Endothelial cell (in vitro differentiated cells): Measurements from ENCODE around the gene LIPN. TPM values are rescaled to one million over a fixed set of nuclear protein-coding genes. Genes with fewer than 3 reads are reported as not detected.
"Not testable (repeated sequence)": the region's sequence is repeated elsewhere in the genome, so short reads cannot be mapped to it uniquely, and the experiment has no call there.

Experiments
- DNase-seq: peaks from one replicate; pipeline ENCODE4 v3.0.0; 2021; ENCODE audit warnings: low spot score
- H3K27ac Mint-ChIP-seq: one replicate; pipeline ENCODE4 v1.8.0; 2021; ENCODE audit warnings: mixed read lengths, inconsistent platforms; ENCODE audit not compliant: unreplicated experiment
- H3K27me3 Mint-ChIP-seq: one replicate; pipeline ENCODE4 v1.8.0; 2021; ENCODE audit warnings: mild to moderate bottlenecking, moderate library complexity, mixed read lengths, inconsistent platforms; ENCODE audit not compliant: unreplicated experiment
- H3K36me3 Mint-ChIP-seq: one replicate; pipeline ENCODE4 v1.8.0; 2021; ENCODE audit warnings: mild to moderate bottlenecking, low read depth, mixed read lengths, inconsistent platforms; ENCODE audit not compliant: unreplicated experiment
- H3K4me1 Mint-ChIP-seq: one replicate; pipeline ENCODE4 v1.8.0; 2021; ENCODE audit warnings: mild to moderate bottlenecking, mixed read lengths, inconsistent platforms; ENCODE audit not compliant: unreplicated experiment
- H3K4me3 Mint-ChIP-seq: one replicate; pipeline ENCODE4 v1.8.0; 2021; ENCODE audit warnings: mild to moderate bottlenecking, mixed read lengths, inconsistent platforms; ENCODE audit not compliant: unreplicated experiment
- H3K9me3 Mint-ChIP-seq: one replicate; pipeline ENCODE4 v1.8.0; 2021; ENCODE audit warnings: mixed read lengths, inconsistent platforms; ENCODE audit not compliant: unreplicated experiment
- total RNA-seq: library from RNA; stranded (reverse); fragmentation: NEBNext Ultra II Directional; extraction: Animal tissue kit (Norgen Biotek cat#: 25700); gene quantifications from one replicate; pipeline ENCODE4 v1.2.1, GENCODE V29; 2021; ENCODE audit not compliant: unreplicated experiment
- TF ChIP-seq, protein P1 (sequence below): fragments of 200-600 bp; sonication (generic); IDR thresholded peaks from one replicate; pipeline ENCODE4 v1.5.0; 2021; ENCODE audit warnings: antibody characterized with exemption; ENCODE audit not compliant: unreplicated experiment

The LIPN gene
- total RNA-seq, 1 donor from 2014 or later = not detected

DNA sequence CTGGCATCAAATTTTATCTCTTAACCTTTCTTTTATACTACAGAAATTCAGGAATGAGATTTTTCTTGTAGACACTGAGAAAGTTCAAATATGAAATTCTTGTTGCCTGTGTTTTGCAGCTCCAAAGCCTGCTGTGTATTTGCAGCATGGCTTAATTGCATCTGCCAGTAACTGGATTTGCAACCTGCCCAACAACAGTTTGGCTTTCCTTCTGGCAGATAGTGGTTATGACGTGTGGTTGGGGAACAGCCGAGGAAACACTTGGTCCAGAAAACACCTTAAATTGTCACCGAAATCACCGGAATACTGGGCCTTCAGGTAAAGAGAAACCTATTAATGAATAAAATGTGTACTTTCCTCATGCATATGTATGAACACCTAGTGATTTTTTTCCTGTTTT lies 29.0 kb upstream of the LIPN start:
- Mint-ChIP-seq H3K27me3 (peaks cover 2% of the 10 kb centered on the region), H3K9me3 (no peaks in the 10 kb centered on the region), H3K4me1 (peaks cover 3% of the 10 kb centered on the region), H3K27ac (no peak overlapping the region), H3K36me3 (no peaks in the 10 kb centered on the region), H3K4me3 (no peak overlapping the region)
- no peak for DNase-seq
- TF ChIP-seq, protein P1, sequence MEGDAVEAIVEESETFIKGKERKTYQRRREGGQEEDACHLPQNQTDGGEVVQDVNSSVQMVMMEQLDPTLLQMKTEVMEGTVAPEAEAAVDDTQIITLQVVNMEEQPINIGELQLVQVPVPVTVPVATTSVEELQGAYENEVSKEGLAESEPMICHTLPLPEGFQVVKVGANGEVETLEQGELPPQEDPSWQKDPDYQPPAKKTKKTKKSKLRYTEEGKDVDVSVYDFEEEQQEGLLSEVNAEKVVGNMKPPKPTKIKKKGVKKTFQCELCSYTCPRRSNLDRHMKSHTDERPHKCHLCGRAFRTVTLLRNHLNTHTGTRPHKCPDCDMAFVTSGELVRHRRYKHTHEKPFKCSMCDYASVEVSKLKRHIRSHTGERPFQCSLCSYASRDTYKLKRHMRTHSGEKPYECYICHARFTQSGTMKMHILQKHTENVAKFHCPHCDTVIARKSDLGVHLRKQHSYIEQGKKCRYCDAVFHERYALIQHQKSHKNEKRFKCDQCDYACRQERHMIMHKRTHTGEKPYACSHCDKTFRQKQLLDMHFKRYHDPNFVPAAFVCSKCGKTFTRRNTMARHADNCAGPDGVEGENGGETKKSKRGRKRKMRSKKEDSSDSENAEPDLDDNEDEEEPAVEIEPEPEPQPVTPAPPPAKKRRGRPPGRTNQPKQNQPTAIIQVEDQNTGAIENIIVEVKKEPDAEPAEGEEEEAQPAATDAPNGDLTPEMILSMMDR = no peak

DNA sequence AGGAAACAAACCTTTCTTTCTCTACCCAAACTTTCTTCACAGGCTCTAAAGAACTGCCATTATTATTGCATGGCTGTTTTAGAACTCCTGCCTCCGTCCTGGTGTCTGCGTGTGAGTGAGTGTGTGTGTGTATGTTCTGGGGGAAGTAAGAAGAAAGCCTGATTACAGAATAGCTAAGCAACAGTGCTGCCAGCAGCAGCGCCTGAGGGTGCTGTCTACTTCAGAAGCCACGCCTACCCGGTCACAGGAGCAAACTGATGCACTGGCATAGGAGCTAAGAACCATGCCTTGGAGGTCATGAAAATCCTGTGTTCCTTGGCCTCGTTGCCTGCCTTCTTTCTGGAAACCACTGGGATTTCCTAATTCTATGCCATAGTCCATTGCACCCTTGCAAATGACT lies 28.5 kb upstream of the LIPN start:
- Mint-ChIP-seq H3K36me3 (no peaks in the 10 kb centered on the region), H3K9me3 (no peaks in the 10 kb centered on the region), H3K4me1 (no peaks in the 10 kb centered on the region), H3K27ac (no peak overlapping the region), H3K27me3 (peaks cover 2% of the 10 kb centered on the region), H3K4me3 (no peak overlapping the region)
- no peak for DNase-seq
- TF ChIP-seq, protein P1 = no peak

DNA sequence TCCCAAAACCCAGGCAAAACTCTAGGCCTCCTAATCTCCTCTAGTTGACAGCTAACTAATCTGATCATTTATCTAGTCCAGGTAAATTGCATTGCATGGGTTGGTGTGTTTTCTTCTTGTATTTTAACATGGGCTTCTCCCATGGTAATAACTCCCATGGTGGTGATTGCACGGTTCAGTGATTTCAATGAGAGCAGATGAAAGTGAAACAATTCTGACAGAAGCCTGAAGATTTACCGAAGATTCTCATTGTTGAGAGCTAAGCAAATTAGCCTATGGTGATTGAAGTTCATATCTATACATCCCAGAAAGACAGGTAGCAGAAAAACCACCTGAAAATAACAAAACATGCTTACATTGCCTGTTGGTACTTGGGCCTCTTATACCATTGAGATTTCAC lies 26.6 kb upstream of the LIPN start:
- no peak overlapping the region for H3K27ac Mint-ChIP-seq
- H3K36me3 Mint-ChIP-seq = no peaks in the 10 kb centered on the region
- no peaks in the 10 kb centered on the region for H3K4me1 Mint-ChIP-seq
- DNase-seq = no peak
- peaks cover 2% of the 10 kb centered on the region for H3K27me3 Mint-ChIP-seq
- no peak overlapping the region for H3K4me3 Mint-ChIP-seq
- TF ChIP-seq, protein P1 = no peak
- H3K9me3 Mint-ChIP-seq = no peaks in the 10 kb centered on the region

DNA sequence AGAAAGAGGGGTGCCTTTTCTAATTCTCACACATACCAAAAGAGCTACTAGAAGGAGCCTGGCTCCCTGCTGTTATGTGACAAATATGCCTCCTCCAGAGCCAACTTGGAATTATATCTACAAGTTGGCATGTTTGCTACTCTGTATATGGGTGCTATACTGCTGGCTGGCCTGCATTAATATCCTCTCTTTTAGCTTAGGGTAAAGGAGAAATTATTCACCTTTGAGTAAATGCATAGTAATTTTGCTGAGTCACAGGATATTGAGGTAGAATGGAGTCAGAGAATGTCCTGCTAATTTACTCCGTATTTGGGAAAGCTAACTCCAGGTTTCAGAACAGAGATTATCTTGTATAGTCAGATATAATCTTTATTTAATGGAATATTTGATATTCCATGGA lies 24.2 kb upstream of the LIPN start:
- DNase-seq = no peak
- Mint-ChIP-seq H3K27me3 (peaks cover 2% of the 10 kb centered on the region), H3K4me1 (no peaks in the 10 kb centered on the region), H3K4me3 (no peak overlapping the region), H3K27ac (no peak overlapping the region), H3K36me3 (no peaks in the 10 kb centered on the region), H3K9me3 (no peaks in the 10 kb centered on the region)
- TF ChIP-seq, protein P1 = no peak

DNA sequence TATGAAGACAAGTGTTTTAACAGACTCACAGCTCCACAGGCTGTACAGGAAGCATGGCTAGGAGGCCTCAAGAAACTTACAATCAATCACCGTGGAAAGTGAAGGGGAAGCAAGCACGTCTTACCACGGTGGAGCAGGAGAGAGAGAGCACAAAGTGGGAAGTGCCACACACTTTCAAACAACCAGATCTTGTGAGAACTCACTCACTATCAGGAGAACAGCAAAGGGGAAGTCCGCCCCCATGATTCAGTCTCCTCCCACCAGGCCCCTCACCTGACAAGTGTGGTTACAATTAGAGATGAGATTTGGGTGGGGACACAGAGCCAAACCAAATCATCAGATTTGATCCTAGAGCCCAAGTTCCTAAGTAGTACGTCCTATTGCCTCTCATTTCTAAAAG lies 17.9 kb upstream of the LIPN start:
- H3K27me3 Mint-ChIP-seq, H3K27ac Mint-ChIP-seq, DNase-seq, H3K36me3 Mint-ChIP-seq, H3K9me3 Mint-ChIP-seq, H3K4me3 Mint-ChIP-seq, H3K4me1 Mint-ChIP-seq: not testable (repeated sequence)

DNA sequence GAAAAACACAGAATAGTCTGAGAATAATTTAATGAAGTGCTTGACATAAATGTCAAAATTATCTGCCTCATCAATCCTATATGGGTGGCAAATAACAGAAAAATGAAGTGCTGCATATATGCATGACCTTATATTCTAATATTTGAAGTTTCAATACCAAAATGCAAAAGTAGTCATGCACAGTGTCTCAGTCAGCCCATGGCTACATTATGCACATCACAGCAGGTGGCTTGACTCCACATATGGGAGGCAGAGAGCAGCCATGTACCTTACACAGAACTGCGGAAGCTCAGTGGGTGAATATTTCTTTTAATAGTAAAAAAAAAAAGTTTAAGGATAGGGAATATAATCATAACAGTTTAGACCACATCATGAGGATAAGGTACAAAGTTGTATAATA lies 17.4 kb upstream of the LIPN start:
- no peaks in the 10 kb centered on the region for H3K4me1 Mint-ChIP-seq
- TF ChIP-seq, protein P1 = no peak
- peaks cover 1% of the 10 kb centered on the region for H3K27me3 Mint-ChIP-seq
- DNase-seq = no peak
- no peaks in the 10 kb centered on the region for H3K9me3 Mint-ChIP-seq
- H3K27ac Mint-ChIP-seq = no peak overlapping the region
- H3K36me3 Mint-ChIP-seq = no peaks in the 10 kb centered on the region
- H3K4me3 Mint-ChIP-seq = no peak overlapping the region
